Common myeloid progenitor, CD34-positive (primary cell): ENCODE measurements around the gene CDH18.
"Not testable (repeated sequence)": the region's sequence is repeated elsewhere in the genome, so short reads cannot be mapped to it uniquely, and the experiment has no call there.

Source experiments
- CTCF ChIA-PET: fragments of 350-600 bp; sonication (Branson Sonifier 250); formaldehyde crosslinking; loops from one replicate; lab custom pipeline; 2021; ENCODE audit warnings: antibody characterized with exemption; lab: Charles Lee
- POLR2A ChIA-PET: fragments of 350-600 bp; sonication (Branson Sonifier 250); formaldehyde crosslinking; loops from one replicate; lab custom pipeline; 2021; ENCODE audit warnings: antibody characterized with exemption; lab: Charles Lee
- DNase-seq, 3 donors: peaks; one replicate each; pipeline versions ENCODE4 v3.0.0 to v3.0.0-alpha.2; 2013
- H3K27ac ChIP-seq, 2 experiments: 1 replicate in 1 of 2; 2 replicates in 1 of 2; pipeline ENCODE4 v1.7.0; 2013; ENCODE audit warnings: inconsistent platforms in 2 of 2, low read length in 2 of 2, mild to moderate bottlenecking in 2 of 2, low read depth in 1 of 2, moderate library complexity in 1 of 2; ENCODE audit not compliant: severe bottlenecking in 2 of 2, insufficient read depth in 1 of 2, poor library complexity in 1 of 2
- H3K27me3 ChIP-seq, 5 experiments: replicated peaks in 2 of 5; 1 replicate in 3 of 5; 2 replicates in 2 of 5; pipeline versions ENCODE4 v1.6.1 to v1.7.0; 2013; ENCODE audit warnings: low read length in 4 of 5, mild to moderate bottlenecking in 2 of 5, moderate library complexity in 2 of 5, inconsistent platforms in 1 of 5; ENCODE audit not compliant: insufficient read depth in 5 of 5, control insufficient read depth in 4 of 5
- H3K36me3 ChIP-seq, 4 experiments: 1 replicate in 2 of 4; 2 replicates in 2 of 4; pipeline versions ENCODE4 v1.6.1 to v1.7.0; 2013; ENCODE audit warnings: low read length in 3 of 4, control low read depth in 1 of 4, mild to moderate bottlenecking in 1 of 4; ENCODE audit not compliant: control insufficient read depth in 4 of 4, insufficient read depth in 4 of 4
- H3K4me1 ChIP-seq, 4 experiments: 1 replicate in 3 of 4; 2 replicates in 1 of 4; pipeline versions ENCODE4 v1.6.1 to v1.7.1; 2013; ENCODE audit warnings: low read length in 3 of 4, mild to moderate bottlenecking in 3 of 4, control low read depth in 1 of 4, inconsistent platforms in 1 of 4, moderate library complexity in 1 of 4; ENCODE audit not compliant: control insufficient read depth in 4 of 4, insufficient read depth in 4 of 4; ENCODE audit errors: control extremely low read depth in 1 of 4
- H3K4me3 ChIP-seq, 7 experiments: 1 replicate in 4 of 7; 2 replicates in 3 of 7; pipeline versions ENCODE4 v1.5.1 to v1.7.0; 2013; ENCODE audit warnings: mild to moderate bottlenecking in 7 of 7, low read length in 6 of 7, moderate library complexity in 6 of 7, inconsistent platforms in 2 of 7, low read depth in 2 of 7, control low read depth in 1 of 7; ENCODE audit not compliant: insufficient read depth in 4 of 7, control insufficient read depth in 1 of 7; ENCODE audit errors: extremely low read depth in 1 of 7
- H3K9me3 ChIP-seq, 5 experiments: 1 replicate in 4 of 5; 2 replicates in 1 of 5; pipeline versions ENCODE4 v1.6.1 to v1.7.1; 2013; ENCODE audit warnings: low read length in 4 of 5, mild to moderate bottlenecking in 2 of 5, inconsistent platforms in 1 of 5, low read depth in 1 of 5, moderate library complexity in 1 of 5; ENCODE audit not compliant: control insufficient read depth in 4 of 5, insufficient read depth in 2 of 5; ENCODE audit errors: control extremely low read depth in 1 of 5
- WGBS: methylation state at CpG from one replicate; pipeline ENCODE4 v1.1.5; 2013; ENCODE audit not compliant: insufficient coverage; 5-methylcytosine and 5-hydroxymethylcytosine counted together

CDH18 gene

DNA sequence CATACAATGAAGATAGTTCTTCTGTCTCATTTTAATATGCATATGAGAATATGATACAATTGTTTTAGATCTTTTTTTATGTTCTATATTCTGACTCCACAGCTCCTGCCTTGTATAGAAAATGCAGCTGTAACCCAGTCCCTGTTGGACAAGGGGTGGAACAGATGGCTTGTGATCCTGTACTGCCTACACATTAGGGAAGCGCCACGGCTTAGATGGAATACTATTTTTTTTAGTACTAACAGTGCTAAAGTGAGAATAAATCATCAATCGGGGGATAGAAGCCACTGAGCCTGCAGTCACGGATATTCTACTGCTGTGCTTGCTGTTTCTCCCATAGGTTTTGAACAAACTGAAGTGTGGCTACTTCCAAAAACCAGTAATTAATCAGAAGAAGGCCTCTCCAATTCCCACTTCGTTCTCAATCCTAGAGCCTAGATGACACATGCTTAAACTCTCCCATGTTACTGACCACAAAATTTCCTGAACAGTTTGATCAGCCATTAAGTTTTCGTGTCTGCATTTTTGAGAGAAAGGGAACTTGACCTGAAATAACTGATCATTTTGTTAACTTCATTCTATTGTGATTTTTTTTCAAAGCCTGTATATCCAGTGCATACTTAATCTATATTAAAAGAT, 150.3 kb downstream of the CDH18 start:
- Histone ChIP-seq H3K4me3 (no peak overlapping the region), H3K9me3 (no peaks in the 10 kb centered on the region), H3K27me3 (no peaks in the 10 kb centered on the region), H3K27ac (no peak overlapping the region), H3K36me3 (no peaks in the 10 kb centered on the region), H3K4me1 (no peaks in the 10 kb centered on the region)
- DNase-seq: no peak
- WGBS: 80% methylated on average over 5 of the region's 6 CpGs
- ChIA-PET POLR2A (no interaction called here), CTCF (no interaction called here)

DNA sequence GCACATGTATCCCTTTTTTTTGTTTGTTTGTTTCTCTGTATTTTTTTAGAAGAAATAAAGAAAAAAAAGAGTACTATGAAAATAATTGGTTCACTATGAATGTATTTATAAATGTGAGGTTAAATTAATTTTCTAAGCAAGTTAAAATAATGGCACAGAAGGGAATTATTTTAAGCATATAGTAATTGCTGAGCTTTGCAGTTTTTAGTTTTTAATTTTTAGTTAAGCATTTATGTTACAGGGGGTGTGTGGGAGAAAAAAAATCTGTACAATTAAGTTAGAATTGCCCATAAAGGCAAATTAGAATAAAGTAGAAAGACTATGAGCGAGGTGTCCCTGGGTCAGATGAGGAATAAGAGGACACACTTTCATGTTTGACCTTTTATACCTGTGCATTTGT, 152.6 kb downstream of the CDH18 start:
- H3K9me3 ChIP-seq: no peaks in the 10 kb centered on the region
- H3K36me3 ChIP-seq: no peaks in the 10 kb centered on the region
- POLR2A ChIA-PET: no interaction called here
- CTCF ChIA-PET: no interaction called here
- WGBS: 80% methylated on average over 1 of the region's 1 CpG
- no peak overlapping the region for H3K27ac ChIP-seq
- DNase-seq: no peak
- H3K4me3 ChIP-seq: no peak overlapping the region
- no peaks in the 10 kb centered on the region for H3K27me3 ChIP-seq
- no peaks in the 10 kb centered on the region for H3K4me1 ChIP-seq

DNA sequence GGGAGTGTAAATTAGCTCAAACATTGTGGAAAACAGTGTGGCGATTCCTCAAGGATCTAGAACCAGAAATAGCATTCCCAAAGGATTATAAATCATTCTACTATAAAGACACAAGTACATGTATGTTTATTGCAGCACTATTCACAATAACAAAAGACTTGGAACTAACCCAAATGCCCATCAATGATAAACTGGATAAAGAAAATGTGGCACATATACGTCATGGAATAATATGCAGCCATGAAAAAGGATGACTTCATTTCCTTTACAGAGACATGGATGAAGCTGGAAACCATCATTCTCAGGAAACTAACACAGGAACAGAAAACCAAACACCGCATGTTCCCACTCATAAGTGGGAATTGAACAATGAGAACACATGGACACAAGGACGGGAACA, 175.3 kb downstream of the CDH18 start:
- H3K36me3 ChIP-seq, CTCF ChIA-PET, H3K4me1 ChIP-seq, DNase-seq, POLR2A ChIA-PET, H3K27ac ChIP-seq, H3K27me3 ChIP-seq, H3K4me3 ChIP-seq, H3K9me3 ChIP-seq: not testable (repeated sequence)
- 100% methylated on average over 1 of the region's 4 CpGs for WGBS

DNA sequence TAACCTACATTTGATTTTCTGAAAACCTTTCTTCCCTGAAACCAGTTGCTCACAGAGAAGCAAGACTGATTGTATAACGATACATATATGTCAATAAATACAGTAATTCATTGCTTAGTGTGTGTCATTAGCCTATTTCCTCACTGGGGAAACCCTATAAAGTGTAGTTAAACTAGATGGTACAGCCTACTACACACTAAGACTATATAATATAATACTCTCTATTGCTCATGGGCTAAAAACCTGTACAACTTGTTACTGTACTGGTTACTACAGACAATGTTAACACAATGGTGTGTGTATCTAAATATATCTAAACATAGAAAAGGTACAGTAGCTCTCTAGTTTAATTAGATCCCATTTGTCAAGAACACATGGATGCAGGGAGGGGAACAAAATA, 181.2 kb downstream of the CDH18 start:
- Histone ChIP-seq H3K9me3 (no peaks in the 10 kb centered on the region), H3K27ac (no peak overlapping the region), H3K4me3 (no peak overlapping the region), H3K27me3 (no peaks in the 10 kb centered on the region), H3K36me3 (no peaks in the 10 kb centered on the region), H3K4me1 (no peaks in the 10 kb centered on the region)
- WGBS: no CpG with 5 or more reads among the region's 1 CpG
- no peak for DNase-seq
- CTCF ChIA-PET: no interaction called here
- POLR2A ChIA-PET: no interaction called here

DNA sequence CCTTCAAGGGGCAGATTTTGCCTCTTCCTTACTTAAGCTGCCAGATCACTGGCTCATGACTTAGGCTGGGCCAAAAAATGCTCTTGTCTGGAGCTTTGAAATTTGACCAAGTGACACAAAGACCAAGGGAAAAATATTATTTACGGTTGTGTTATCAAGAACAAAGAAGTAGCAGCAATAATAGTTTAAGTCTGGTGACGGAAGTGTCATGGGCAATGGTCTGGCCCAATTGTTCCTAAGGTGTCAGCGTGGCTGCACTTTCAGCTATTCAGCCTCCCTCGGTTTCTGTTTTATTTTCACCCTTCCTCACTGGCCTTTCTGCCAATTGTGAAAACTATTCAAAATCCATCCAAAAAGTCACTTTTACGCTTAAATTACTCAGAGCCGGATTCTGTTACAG, 185.3 kb downstream of the CDH18 start:
- Histone ChIP-seq H3K4me3 (no peak overlapping the region), H3K27ac (no peak overlapping the region), H3K9me3 (no peaks in the 10 kb centered on the region), H3K4me1 (no peaks in the 10 kb centered on the region), H3K27me3 (no peaks in the 10 kb centered on the region), H3K36me3 (no peaks in the 10 kb centered on the region)
- ChIA-PET CTCF (no interaction called here), POLR2A (no interaction called here)
- 93% methylated on average over 5 of the region's 6 CpGs for WGBS
- DNase-seq: no peak

DNA sequence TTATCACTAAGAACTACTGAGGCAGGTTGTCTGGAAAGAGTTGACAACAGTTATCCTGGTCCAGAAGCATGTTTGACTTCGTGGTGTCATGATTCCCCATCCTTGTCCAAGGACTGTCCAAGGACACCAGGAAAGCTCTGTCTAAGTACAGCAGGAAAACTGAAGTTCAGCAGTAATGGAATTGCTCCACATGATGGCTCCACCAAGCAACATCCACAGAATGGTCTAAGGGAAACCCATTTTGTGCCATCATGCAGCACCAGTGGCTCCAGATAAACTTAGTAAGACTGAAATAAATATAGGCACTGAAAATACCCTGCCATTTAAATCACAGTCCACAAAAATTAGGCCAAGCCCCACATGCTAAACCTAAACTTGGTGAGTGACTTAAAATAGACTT, 192.8 kb downstream of the CDH18 start:
- no peak for DNase-seq
- no peaks in the 10 kb centered on the region for H3K9me3 ChIP-seq
- CTCF ChIA-PET: no interaction called here
- no peak overlapping the region for H3K27ac ChIP-seq
- no peaks in the 10 kb centered on the region for H3K27me3 ChIP-seq
- H3K4me3 ChIP-seq: no peak overlapping the region
- no peaks in the 10 kb centered on the region for H3K4me1 ChIP-seq
- 80% methylated on average over 1 of the region's 1 CpG for WGBS
- H3K36me3 ChIP-seq: no peaks in the 10 kb centered on the region
- POLR2A ChIA-PET: no interaction called here

DNA sequence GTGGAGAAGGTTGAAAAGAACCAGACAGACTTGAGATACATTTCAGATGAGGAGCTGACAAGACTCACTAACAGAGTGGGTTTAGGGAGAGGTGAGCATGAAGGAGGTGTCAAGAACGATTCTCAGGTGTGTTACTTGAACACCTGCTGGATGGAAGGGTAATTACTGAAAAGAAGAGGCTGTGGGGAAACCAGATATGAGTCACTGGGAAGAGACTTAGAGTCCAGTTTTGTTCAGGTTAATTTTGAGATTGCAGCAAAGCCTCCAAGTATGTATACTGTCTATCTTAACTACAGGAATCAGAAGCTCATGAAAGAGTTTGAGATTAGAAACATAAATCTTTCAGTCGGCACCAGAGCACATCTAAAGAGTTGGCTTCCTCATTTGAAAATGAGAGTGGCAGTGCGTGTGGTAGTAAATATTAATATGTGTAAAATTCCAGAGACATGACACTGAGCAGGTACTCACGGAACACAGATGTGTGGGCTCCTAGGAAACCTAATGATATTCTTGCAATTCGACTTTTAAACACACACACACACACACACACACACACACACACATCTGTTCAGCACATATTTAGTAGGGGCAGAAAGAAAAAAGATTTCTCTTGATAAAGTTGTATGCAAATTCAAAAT, 197.1 kb downstream of the CDH18 start:
- no peak overlapping the region for H3K27ac ChIP-seq
- CTCF ChIA-PET: no interaction called here
- POLR2A ChIA-PET: no interaction called here
- no peaks in the 10 kb centered on the region for H3K4me1 ChIP-seq
- no peaks in the 10 kb centered on the region for H3K27me3 ChIP-seq
- no peaks in the 10 kb centered on the region for H3K36me3 ChIP-seq
- WGBS: 57% methylated on average over 1 of the region's 5 CpGs
- DNase-seq: no peak
- no peak overlapping the region for H3K4me3 ChIP-seq
- H3K9me3 ChIP-seq: no peaks in the 10 kb centered on the region
